WTC11 (cell line): Measurements from ENCODE around the gene SSNA1. TPM values are rescaled to one million over a fixed set of nuclear protein-coding genes. Genes with fewer than 3 reads are reported as not detected.

Experiments used
- ATAC-seq: fragments of 200-7000 bp; cut with Tn5 transposase; 2 replicates; pipeline ENCODE4 v1.10.0; 2021; ENCODE audit warnings: mild to moderate bottlenecking, moderate library complexity
- CTCF ChIA-PET: fragments of 300-600 bp; sonication (Branson Sonifier 250); formaldehyde crosslinking; loops from one replicate; lab custom pipeline; 2021; ENCODE audit warnings: antibody characterized with exemption; lab: Charles Lee
- POLR2A ChIA-PET: fragments of 350-600 bp; sonication (Branson Sonifier 250); formaldehyde crosslinking; loops from one replicate; lab custom pipeline; 2021; ENCODE audit warnings: antibody characterized with exemption; lab: Charles Lee
- DNase-seq: peaks from one replicate; pipeline ENCODE4 v3.0.0; 2021; ENCODE audit warnings: low spot score
- H3K27ac Mint-ChIP-seq: 2 replicates; pipeline ENCODE4 v1.8.0; 2021; ENCODE audit warnings: mixed read lengths
- H3K27me3 Mint-ChIP-seq: 2 replicates; pipeline ENCODE4 v1.8.0; 2021; ENCODE audit warnings: low read depth, mild to moderate bottlenecking, moderate library complexity, mixed read lengths
- H3K36me3 Mint-ChIP-seq: 2 replicates; pipeline ENCODE4 v1.8.0; 2021; ENCODE audit warnings: mixed read lengths
- H3K4me1 Mint-ChIP-seq: 2 replicates; pipeline ENCODE4 v1.8.0; 2022; ENCODE audit warnings: mixed read lengths
- H3K4me3 Mint-ChIP-seq: 2 replicates; pipeline ENCODE4 v1.8.0; 2021; ENCODE audit warnings: mild to moderate bottlenecking, moderate library complexity, mixed read lengths
- H3K9me3 Mint-ChIP-seq: 2 replicates; pipeline ENCODE4 v1.8.0; 2021; ENCODE audit warnings: mixed read lengths
- ATF3 ChIP-seq: sonication (generic); formaldehyde crosslinking; conservative IDR thresholded peaks from 2 replicates; pipeline ENCODE4 v1.8.1; 2022; ENCODE audit warnings: mild to moderate bottlenecking, missing genetic modification reagents
- ATF6 ChIP-seq: sonication (generic); formaldehyde crosslinking; IDR thresholded peaks from 2 replicates; pipeline ENCODE4 v1.8.1; 2023; ENCODE audit warnings: mild to moderate bottlenecking, missing genetic modification reagents
- CBFB ChIP-seq: sonication (generic); formaldehyde crosslinking; IDR thresholded peaks from 2 replicates; pipeline ENCODE4 v1.8.1; 2022; ENCODE audit warnings: mild to moderate bottlenecking, low read depth, missing genetic modification reagents
- E2F5 ChIP-seq: sonication (generic); formaldehyde crosslinking; IDR thresholded peaks from 2 replicates; pipeline ENCODE4 v1.8.1; 2022; ENCODE audit warnings: mild to moderate bottlenecking, moderate library complexity, missing genetic modification reagents
- ETV6 ChIP-seq: sonication (generic); formaldehyde crosslinking; IDR thresholded peaks from 2 replicates; pipeline ENCODE4 v1.8.1; 2022; ENCODE audit warnings: mild to moderate bottlenecking, missing genetic modification reagents
- GTF2I ChIP-seq: fragments of 250-450 bp; sonication (Bioruptor Pico); conservative IDR thresholded peaks from 2 replicates; pipeline ENCODE4 v1.4.0; 2021; ENCODE audit warnings: mild to moderate bottlenecking
- KAT7 ChIP-seq: sonication (generic); formaldehyde crosslinking; IDR thresholded peaks from 2 replicates; pipeline ENCODE4 v1.8.1; 2023; ENCODE audit warnings: missing genetic modification reagents, mild to moderate bottlenecking, borderline replicate concordance
- PRRX2 ChIP-seq: fragments of 250-450 bp; sonication (Bioruptor Pico); IDR thresholded peaks from 2 replicates; pipeline ENCODE4 v1.8.0; 2021; ENCODE audit warnings: mild to moderate bottlenecking
- SOX15 ChIP-seq: fragments of 250-450 bp; sonication (Bioruptor Pico); IDR thresholded peaks from 2 replicates; pipeline ENCODE4 v1.9.0; 2021; ENCODE audit warnings: mild to moderate bottlenecking
- TEAD4 ChIP-seq: sonication (generic); formaldehyde crosslinking; IDR thresholded peaks from 2 replicates; pipeline ENCODE4 v1.8.0; 2022; ENCODE audit warnings: mild to moderate bottlenecking, missing genetic modification reagents
- USF1 ChIP-seq: sonication (generic); formaldehyde crosslinking; IDR thresholded peaks from 2 replicates; pipeline ENCODE4 v1.8.0; 2022; ENCODE audit warnings: mild to moderate bottlenecking, missing genetic modification reagents
- USF2 ChIP-seq: sonication (generic); formaldehyde crosslinking; IDR thresholded peaks from 2 replicates; pipeline ENCODE4 v1.8.1; 2023; ENCODE audit warnings: mild to moderate bottlenecking, missing genetic modification reagents, moderate library complexity
- ZBTB21 ChIP-seq: sonication (generic); formaldehyde crosslinking; IDR thresholded peaks from 2 replicates; pipeline ENCODE4 v1.8.1; 2023; ENCODE audit warnings: mild to moderate bottlenecking, missing genetic modification reagents, borderline replicate concordance
- ZMAT4 ChIP-seq: fragments of 250-450 bp; sonication (Bioruptor Pico); IDR thresholded peaks from 2 replicates; pipeline ENCODE4 v1.9.0; 2021; ENCODE audit warnings: mild to moderate bottlenecking
- ZNF425 ChIP-seq: fragments of 250-450 bp; sonication (Bioruptor Pico); conservative IDR thresholded peaks from 2 replicates; pipeline ENCODE4 v1.9.0; 2021; ENCODE audit warnings: mild to moderate bottlenecking
- ZNF512 ChIP-seq: sonication (generic); formaldehyde crosslinking; IDR thresholded peaks from 2 replicates; pipeline ENCODE4 v1.8.1; 2022; ENCODE audit warnings: missing genetic modification reagents, borderline replicate concordance
- ZNF671 ChIP-seq: fragments of 250-450 bp; sonication (Bioruptor Pico); IDR thresholded peaks from 2 replicates; pipeline ENCODE4 v1.8.0; 2021; ENCODE audit warnings: mild to moderate bottlenecking
- total RNA-seq: library from RNA; stranded (reverse); gene quantifications from 3 replicates; pipeline ENCODE4 v1.2.3, GENCODE V29; 2021

Gene SSNA1
- total RNA-seq, 1 experiment from 2014 or later: 102 TPM

- no peak for ATAC-seq
- Mint-ChIP-seq H3K36me3 (no peaks in the 10 kb centered on the region), H3K27ac (no peak overlapping the region), H3K9me3 (no peaks in the 10 kb centered on the region), H3K4me1 (peaks cover 27% of the 10 kb centered on the region)
- ChIA-PET POLR2A (interaction anchor here (0.6 kb wide), 1 partner anchor 120 kb away, joined by 4 read pairs; no protein-coding TSS in a partner anchor), CTCF (interaction anchor here (1.3 to 2.5 kb wide), 5 partner anchors 9 to 38 kb away, joined by 3 to 14 read pairs (median 10); partner anchors contain the start of genes LRRC26, RNF224 and SSNA1)
- TF ChIP-seq ATF6 (no peak), ZMAT4 (CRISPR knock-in tag) (no peak), ZNF425 (no peak), SOX15 (CRISPR knock-in tag) (no peak), USF2 (CRISPR knock-in tag) (no peak), USF1 (CRISPR knock-in tag) (no peak), ZNF512 (CRISPR knock-in tag) (no peak), GTF2I (no peak), ATF3 (CRISPR knock-in tag) (no peak), PRRX2 (CRISPR knock-in tag) (no peak), CBFB (no peak), ZNF671 (CRISPR knock-in tag) (no peak), ZBTB21 (no peak), E2F5 (CRISPR knock-in tag) (no peak), KAT7 (CRISPR knock-in tag) (no peak), TEAD4 (no peak), ETV6 (CRISPR knock-in tag) (no peak)
- TF ChIP-seq, all 79 proteins: peak for 0
- peak overlapping the region; percentile 84 for H3K4me3 Mint-ChIP-seq
- no peaks in the 10 kb centered on the region for H3K27me3 Mint-ChIP-seq
- DNase-seq: no peak
Measured at GRCh38 chr9:137198051-137198901, 9.8 kb downstream of the SSNA1 start.
